Stimulated activated naive CD4-positive, alpha-beta T cell treated with Interleukin-2 at 50 U/mL for 16 hours (primary cell): Measurements from ENCODE around the gene SCML1.
A peak's percentile ranks its signal among the peaks of the same experiment; 100 is the strongest.

Experiments used
- DNase-seq: peaks from one replicate; lab custom pipeline; 2025; lab: John Stamatoyannopoulos, UW

SCML1 gene, protein sequence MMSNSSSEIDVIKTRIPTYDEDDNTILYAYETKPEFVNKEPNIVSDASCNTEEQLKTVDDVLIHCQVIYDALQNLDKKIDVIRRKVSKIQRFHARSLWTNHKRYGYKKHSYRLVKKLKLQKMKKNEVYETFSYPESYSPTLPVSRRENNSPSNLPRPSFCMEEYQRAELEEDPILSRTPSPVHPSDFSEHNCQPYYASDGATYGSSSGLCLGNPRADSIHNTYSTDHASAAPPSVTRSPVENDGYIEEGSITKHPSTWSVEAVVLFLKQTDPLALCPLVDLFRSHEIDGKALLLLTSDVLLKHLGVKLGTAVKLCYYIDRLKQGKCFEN

DNA sequence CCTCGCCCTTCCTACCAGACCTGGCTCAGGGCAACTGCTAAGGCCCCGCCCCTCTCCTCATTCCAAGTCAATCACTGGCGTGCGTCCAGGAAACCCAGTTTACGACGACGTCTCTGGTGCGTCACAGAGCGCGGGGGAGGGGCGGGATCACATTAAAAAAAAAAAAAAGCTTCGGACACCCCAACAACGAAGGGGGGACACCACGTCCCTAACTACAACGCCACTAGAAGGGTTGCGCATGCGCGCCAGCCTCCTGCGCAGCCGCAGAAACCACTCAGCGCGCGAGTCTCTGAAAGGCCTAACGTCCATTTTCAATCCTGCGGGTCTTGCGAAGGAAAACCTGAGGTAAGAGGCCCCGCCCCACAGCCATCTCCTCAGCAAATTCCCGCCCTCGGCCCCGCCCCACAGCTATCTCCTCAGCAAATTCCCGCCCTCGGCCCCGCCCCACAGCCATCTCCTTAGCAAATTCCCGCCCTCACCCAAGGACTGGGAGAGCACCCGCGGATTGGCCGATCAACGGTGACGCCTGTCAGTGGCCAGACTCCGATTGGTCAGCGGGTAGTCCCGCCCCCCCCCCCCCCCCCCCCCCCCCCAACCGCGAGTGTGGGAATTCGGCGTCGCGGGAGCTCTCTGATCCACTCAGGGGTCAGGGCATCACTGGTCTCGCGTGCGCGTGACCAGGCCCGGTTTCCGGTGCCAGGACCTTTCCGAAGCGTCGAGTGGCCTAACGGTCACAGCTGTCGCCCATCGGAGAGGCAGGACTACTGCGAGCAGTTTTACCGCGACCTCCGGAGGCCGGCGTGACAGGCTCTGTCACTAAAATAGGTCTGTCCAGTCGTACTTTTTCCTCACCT, at the start of gene SCML1:
TSS of gene SCML1 (plus strand) at position 638 of the 854 bp plus-strand sequence. CDS start 6,694 bp downstream, outside the sequence.
- peak; percentile 83 for DNase-seq

DNA sequence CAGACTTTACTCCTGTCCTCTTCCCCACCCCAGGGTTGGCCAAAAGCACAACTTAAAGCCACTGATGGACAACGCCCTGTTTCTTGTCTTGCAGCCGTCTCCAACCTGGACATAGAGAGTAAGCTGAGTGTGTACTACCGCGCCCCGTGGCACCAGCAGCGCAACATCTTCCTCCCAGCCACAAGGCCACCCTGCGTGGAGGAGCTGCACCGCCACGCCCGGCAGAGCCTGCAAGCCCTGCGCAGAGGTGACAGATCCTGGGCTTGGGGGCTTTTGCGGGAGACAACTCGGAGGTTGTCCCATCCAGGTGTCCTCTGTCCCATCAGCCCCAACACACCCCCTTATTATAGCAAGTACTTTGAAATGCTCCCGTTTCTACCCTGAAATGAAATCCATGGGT, 49.6 kb upstream of the SCML1 start:
- DNase-seq, result no peak

DNA sequence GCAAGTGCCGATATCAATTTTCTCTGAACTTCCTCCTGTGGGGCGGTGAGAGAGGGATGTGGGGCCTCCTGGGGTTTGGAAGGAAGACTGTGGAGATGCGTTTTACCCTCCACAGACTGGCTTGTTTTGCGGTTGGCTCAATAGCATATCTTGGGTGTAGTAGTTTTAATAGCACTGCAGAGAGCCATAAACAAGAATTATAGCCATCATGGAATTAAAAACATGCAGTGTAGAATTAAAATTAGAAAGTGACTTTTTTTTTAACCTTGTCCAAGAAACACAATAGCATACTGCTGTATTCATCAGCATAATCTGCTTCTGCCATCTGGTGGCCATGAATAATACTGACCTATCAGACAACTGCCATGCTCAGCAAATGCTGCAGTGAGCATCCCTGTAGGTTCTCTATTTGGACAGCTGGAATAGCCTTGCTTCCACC, 47.3 kb upstream of the SCML1 start:
- DNase-seq, result no peak

DNA sequence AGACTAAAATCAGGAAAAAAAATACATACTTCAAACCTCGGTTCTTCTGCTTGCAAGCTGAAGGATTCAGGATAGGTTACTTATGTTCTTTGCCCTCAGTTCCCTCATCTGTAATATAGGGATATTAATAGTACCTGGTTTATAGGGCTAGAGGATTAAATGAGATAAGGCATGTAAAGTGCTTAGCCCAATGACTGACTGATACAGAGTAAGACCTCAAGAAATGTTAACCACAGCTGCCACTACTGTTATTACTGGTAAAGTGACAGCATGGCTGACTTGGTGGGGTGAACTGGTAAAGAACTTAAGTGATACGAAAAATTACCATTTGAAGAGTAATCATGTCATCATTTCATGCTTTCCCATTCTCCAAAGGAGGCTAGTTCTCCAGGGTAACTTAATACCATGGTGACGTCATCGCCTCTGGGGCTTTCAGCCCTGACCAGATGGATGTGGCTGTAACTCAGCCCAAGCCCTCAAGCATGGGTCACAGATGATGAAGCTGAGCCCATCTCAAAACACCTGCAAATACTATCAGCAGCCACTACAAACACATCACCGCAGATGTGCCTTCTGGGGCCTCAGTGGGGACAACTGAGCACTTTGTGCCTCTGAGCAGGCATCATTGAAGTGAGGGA, 44.5 kb upstream of the SCML1 start:
- DNase-seq, result no peak

DNA sequence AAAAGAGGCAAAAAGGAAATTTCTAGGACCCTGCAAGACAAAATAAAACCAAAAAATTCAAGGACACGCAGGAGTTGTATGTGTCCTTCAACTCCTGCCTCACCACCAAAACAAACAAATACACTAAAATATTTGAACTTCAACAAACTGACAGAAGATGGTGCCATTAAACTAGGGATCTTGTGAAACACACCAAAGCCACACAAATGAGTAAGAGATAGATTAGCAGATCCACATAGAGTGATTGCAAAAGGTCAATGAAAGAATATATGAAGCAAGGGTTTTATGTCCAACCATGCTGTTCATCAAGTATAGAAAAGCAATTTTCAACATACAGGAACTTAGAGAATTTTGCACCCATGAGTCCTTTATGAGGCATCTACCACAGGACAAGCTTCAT, 40.1 kb upstream of the SCML1 start:
- no peak for DNase-seq

DNA sequence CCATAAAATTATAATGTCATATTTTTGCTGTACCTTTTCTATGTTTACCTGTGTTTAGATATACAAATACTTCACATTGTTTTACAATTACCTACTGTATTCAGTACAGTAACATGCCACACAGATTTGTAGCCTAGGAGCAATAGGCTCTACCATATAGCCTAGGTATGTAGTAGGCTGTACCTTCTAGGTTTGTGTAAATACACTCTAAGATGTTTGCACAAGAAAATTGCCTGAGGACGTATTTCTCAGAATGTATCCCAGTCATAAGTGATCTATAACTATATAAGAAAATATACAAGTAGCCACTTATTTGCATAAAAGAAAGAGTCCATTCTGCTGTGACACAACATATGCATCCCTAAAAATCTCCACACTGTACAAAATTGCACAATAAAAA, 36.3 kb upstream of the SCML1 start:
- no peak for DNase-seq

DNA sequence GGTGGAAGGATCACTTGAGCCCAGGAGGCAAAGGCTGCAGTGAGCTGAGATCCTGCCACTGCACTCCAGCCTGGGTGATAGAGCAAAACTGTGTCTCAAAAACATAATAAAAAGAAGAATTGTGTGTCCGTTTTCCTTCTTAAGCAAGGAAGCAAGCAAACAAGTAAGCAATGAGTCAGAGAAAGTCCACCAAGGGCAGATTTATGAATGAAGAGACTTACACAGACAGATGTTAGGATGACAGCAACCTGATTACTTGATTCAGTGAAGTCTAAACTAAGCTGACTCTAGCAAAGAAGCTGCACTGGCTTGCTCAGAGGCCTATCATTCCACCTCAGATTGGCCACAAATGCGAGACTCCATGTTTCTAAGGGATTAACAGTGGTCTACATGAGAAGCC, 34.1 kb upstream of the SCML1 start:
- no peak for DNase-seq

DNA sequence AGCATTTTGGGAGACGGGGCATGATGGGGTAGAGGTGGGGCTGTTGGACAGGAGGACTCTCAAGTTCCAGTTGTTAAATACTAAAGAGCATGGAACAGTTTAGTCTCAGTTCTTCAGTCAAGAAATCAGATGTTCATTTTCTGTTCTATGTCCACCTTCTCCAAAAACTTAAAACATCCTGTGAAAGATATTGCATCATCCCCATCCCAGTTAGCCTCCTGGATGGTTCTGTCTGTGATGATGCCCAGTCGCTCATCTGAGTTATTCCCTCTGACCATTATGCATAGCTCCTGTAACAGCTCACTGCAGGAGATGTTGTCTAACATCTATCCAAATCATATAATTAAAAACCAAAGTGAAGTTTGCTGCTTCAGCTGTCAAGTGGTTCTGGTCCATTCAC, 32.1 kb upstream of the SCML1 start:
- DNase-seq, result no peak

DNA sequence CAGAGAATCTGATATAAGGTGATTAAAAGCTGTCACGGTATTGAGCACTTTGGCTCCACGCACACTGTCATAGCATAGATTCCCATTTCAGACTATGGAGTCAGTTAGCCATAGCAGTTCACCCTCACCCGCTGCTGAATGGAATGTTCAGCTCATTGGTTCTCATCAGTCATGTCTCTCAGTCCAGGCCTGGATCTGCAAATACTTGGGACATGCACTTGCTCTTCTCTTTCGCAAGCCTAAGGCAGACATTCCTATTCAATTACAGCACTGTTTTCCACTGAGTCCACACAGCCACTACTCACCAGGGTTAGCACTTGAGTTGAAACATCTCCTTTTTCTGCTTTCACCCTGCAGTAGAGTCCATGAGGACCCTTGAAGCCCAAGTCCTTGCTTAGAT, 30.6 kb upstream of the SCML1 start:
- DNase-seq, result no peak

DNA sequence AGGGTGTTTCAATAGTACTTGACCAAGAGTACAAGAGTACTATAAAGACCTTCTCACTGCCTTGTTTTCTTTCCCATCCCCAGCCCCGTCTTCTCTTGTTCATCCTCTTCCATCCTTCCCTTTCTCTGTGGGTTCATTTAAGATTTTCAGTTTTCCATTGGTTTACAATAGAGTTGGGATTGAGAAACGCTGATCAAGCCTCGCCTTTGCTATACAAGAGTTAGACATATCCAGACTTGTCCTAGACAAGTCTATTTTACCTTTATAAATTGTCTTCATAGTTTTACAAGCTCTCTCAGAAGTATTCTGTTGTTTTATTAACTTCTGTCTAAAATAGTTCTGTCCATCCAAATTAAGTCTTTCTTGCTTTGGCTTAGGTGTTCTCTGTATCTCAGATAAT, 29.6 kb upstream of the SCML1 start:
- no peak for DNase-seq

DNA sequence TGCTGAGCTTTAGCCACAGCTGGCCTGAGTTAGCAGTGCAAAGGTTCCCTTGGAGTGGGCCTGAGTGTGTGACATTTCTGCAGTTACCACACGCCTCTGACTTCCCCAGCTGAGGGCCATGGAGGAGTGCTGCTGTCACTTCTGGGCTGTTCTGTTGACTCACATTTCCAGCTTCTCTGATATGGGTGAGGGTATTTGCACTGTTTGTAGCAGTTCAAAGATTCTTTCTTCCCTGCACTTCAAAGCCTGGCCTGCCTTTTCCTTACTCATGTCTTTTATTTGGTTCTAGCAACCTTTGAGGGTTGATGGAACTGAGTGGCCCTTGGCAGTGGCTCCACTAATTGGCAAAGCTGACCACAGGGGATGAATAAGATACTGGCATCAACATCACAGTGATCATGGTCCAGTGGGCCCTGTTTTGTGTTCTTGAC, 26.4 kb upstream of the SCML1 start:
- DNase-seq, result no peak

DNA sequence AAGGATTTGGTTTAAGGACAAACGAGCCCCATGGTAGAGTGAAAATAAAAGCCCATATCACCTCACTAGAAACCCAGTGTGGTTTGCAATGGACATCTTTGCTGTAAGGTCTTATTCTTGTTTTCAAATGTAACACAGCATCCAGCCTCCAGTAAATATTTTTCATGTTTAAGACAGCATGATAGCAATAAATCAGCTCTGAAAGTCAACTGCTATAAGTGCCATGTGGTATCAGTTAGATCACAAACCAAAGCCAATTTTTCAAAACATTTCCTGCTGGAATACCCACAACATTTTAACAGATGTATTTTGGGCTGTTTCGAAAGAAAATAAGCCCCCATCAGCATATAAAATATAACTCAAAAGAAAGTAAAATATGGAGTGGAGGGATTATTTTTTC, 24.0 kb upstream of the SCML1 start:
- no peak for DNase-seq

DNA sequence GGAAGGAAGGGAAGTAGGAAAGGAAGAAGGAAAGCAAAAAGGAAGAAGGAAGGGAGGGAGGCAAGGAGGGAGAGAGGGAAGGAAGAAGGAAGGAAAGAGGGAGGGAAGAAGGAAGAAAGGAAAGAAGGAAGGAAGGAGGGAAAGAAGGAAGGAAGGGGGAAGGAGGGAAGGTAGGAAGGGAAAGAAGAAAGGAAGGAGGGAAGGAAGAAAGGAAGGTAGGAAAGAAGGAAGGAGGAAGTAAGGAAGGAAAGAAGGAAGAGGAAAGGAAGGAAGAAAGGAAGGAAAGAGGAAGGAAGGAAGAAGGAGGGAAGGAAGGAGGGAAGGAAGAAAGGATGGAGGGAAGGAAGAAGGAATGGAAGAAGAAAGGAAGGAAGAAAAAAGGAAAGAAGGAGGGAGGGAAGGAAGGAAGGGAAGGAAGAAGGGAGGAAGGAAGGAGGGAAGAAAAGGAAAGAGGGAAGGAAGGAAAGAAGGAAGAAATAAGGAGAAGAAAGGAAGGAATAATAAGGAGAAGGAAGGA, 18.6 kb upstream of the SCML1 start:
- no peak for DNase-seq

DNA sequence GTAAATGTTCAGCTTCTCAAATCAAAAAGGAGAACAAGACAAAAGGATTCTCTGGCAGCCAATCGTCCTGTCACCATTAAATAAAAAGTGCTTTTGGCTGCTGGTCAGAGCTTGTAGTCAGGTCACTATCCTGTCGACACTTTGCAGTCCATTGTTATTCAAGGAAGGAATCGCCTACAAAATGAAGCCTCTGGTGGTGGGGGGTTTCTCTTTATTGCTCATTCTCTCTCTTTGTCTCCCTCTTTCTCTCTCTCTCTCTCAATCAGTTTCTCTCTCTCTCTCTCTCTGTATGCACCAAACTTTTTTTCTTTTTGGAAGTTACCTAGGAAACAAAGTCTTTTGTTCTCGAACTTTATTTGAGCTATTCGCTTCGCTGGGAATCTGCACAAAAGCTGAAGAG, 17.6 kb upstream of the SCML1 start:
- no peak for DNase-seq

DNA sequence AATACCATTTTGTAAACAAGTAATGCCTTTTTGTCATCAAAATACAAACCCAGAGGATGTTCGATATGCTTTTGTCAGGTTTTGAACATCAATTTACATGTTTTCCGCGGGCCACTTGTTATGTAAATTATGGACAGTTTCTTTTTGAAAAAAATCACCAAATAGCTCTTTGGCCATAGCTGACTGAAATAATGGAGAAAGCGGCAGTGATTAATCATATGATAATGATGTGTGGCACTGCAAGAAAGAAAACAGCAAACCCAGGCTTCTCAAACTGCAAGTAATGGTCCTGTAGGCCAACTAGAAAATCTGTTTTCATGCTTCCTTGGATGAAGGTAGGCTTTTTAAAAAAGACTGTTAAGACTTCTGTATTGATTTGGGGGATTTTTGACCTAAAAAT, 15.6 kb upstream of the SCML1 start:
- DNase-seq, result no peak

DNA sequence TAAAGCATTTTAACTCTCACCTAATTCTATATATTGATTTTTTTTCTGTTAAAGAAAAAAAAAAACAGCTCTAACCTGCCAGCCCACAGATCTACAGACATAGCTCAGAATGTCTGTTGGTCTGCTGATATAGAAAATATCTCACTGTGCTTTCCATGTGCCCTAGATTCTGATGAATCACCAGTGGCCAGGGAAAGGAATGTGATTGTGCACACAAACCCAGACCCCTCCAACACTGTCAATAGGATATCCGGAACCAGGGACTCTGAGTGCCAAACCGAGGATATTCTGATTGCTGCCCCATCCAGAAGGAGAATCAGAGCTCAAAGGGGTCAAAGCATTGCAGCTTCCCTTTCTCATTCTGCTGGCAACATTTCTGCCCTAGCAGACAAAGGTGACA, 12.1 kb upstream of the SCML1 start:
- no peak for DNase-seq

DNA sequence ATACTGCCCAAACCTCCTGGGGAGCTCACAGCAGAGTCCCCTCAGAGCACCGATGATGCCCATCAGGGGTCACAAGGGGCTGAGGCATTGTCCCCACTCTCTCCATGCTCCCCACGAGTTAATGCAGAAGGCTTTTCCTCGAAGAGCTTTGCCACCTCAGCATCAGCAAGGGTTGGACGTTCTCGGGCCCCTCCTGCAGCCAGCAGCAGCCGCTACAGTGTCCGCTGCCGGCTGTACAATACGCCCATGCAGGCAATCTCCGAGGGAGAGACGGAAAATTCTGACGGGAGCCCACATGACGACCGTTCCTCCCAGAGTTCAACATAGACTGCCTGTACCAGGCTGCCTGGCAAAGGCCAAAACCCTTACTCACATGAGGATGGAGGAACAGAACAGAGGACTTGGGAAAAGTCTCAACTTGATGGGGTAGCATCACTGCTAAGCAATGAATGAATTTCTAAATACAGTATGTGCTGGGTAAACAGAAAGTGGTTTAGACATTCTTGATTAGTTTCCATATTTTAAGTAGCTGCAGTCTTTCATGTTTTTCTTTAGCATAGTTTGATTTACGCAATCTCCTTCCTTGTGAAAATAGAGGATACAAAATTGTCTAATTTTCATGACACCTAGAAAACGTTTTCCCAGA, 5.0 kb upstream of the SCML1 start:
- no peak for DNase-seq

DNA sequence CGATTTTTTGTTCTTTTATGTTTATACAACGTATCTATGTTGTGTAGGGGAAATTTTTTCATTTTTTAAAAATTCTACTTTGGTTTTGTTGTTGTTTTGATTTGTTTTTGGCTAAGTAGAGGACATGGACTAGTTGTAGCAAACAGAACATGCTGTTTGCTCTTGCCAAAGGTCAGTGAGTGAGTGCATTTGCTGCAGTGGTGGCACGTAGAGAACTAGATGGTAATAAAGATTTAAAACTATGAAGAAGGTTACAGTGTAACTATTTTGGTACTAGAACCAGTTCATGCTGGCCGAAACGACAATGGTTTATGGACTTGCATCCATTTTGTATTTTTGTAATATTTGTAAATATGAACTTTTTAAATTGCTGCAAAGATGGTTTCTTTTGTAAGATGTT, 1.9 kb upstream of the SCML1 start:
- no peak for DNase-seq

DNA sequence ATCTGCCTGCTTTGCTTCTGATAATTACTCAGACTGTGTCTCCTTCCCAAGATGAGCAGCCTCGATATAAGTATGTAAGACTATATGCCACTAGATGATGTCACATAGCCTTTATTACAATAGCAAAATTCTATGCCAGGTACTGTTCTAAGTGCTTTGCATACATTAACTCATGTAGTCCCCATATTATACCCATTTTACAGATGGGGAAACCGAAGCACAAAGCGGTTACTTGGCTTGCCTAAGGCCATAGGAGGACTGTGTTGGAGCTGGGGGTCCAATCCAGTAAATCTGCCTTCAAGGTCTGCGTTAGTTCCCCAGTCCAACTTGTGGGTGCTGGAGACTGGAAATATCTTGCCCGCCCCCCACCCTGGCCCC, 826 bp upstream of the SCML1 start:
- no peak for DNase-seq

DNA sequence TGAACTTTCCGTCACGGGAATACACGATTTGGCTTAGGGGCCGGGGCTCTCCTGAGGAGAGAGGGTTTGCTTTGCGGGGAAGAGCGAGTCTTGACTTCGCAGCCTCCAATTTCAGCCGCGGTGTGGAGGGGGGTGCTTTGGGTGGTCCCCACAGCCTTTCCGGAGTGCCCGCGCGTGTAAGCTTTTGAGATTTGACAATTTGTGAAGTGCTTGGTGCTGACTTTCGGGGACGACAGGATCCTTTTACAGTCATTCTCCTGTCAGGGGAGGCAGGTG, 355 bp downstream of the SCML1 start:
- peak; percentile 3 for DNase-seq

DNA sequence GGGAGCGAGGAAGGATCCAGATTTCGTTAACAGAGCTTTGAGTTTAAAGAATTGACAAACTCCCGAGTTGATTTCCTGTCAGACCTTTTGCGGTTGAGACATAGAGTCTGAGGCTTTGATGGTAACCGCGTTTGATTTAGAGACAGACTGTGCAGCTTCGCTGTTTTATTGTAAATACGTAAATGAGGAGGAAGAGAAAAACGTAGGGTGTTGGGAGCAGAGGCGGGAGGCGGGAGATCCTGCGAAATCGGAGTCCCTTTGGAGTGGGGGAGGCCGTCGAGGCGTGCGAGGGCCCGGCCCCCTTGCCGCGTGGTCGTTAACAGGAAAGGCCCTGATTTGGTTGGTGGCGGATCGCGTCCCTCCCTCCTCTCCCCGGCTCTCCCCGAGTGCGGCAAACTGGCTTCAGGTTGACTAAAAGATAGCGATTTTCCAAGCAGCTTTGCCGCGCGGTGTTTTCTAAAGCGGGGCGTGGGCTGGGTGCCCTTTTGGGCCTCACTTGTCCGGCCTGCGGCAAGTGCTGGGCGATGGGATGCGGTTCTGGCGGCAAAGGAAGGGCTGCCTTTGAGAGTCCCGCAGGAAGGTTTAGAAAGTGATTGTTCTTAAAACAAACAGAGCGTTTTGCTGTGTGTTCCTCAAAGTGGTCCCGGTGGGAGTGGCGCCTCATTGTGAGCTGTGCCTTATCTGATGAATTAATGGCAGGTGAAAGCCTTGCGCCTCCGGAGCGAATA, 857 bp downstream of the SCML1 start:
- peak; percentile 11 for DNase-seq
